CMK (cell line): Measurements from ENCODE around the gene IPCEF1.
"Not testable (repeated sequence)": the region's sequence is repeated elsewhere in the genome, so short reads cannot be mapped to it uniquely, and the experiment has no call there.

Experiments
- DNase-seq: peaks from one replicate; pipeline ENCODE4 v3.0.0-alpha.2; 2010; ENCODE audit warnings: low read depth

Gene IPCEF1

DNA sequence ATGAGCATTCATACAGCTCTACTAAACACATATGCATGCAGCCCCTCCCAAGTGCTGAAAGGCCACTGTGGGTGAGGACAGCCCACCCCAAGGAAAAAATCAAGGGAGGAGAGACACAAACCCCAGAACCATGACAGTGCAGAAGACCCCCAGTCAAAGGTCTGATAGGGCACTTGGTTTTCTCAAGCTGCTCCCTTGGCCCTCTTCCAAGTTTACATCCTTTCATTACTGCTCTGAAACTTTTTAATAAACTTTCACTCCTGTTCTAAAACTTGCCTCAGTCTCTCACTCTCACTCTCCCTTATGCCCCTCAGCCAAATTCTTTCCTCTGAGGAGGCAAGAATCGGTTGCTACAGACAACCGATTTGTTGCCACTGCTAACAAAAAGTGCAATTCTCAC lies 24.9 kb downstream of the IPCEF1 start:
- DNase-seq: no peak

DNA sequence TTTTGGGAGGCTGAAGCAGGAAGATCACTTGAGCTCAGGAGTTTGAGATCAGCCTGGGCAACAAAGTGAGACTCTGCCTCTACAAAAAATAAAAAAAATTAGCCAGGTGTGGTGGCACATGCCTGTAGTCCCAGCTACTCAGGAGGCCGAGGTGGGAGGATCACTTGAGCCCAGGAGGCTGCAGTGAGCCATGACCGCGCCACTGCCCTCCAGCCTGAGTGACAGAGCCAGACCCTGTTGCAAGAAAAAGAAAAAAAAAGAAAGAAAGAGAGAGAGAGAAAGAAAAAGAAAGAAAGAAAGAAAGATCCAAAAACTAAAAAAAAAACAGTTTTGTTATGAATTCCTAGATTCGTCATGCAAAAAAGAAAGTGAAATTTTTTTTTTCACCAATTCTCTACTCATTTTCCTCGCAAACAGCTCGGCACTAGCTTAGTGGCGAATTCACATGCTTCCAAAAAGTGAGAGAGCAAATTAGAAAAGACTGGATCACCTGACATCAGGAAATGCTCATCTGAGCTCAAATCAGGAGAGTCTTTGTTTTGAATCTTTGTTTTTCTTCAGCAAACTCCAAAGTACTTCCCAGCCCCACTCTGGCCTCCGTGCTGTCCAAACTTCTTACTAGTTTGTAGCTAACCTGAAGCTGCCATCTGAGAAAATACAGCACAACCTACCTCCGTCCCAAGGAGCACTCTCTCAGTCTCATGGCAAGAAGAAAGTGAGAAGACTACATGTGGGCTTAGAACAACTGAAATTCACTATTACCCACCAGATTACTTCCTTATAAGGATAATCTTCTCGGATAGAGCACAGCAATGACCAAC lies 27.0 kb downstream of the IPCEF1 start:
- no peak for DNase-seq

DNA sequence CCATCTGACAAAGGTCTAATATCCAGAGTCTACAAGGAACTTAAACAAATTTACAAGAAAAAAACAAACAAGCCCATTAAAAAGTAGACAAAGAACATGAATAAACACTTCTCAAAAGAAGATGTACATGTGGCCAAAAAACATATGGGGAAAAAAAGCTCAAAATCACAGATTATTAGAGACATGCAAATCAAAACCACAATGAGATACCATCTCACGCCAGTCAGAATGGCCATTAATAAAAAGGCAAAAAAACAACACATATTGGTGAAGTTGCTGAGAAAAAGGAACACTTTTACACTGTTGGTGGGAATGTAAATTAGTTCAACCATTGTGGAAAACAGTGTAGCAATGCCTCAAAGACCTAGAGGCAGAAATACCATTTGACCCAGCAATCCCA lies 29.3 kb downstream of the IPCEF1 start:
- DNase-seq: not testable (repeated sequence)

DNA sequence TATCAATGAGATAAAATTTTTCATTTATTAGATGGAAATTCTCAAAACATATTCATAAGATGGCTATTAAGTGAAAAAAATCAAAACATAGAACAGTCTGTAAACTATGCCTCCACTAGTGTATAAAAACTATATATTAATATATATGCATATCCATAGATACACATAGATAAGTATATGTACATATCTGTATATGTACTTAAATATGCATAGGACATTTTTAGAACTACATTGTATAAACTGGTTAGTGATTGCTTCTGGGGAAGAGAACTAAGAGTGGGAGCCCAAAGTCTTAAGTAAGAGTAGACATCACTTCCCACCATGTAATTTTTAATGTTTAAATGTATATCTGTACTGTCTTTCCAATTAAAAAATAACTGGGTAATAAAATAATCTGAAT lies 31.5 kb downstream of the IPCEF1 start:
- DNase-seq: no peak

DNA sequence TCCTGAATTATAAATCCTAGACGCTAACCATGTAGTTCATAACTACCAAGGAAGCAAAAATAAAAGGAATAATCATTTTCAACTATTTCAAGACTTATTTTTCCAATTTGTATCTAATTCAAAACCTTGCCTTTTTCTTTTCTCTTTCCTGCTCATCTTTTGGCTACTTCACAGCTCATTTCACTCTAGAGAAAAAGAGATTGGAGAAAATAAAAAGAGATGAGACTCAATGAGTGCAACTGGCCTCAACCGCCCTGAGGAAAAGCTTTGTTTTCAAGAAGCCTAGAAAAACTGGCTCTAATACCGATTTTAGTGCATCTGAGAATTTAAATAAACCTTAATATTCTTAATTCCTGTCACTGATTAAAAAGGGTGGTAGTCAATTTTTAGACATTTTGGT lies 36.4 kb downstream of the IPCEF1 start:
- DNase-seq: no peak

DNA sequence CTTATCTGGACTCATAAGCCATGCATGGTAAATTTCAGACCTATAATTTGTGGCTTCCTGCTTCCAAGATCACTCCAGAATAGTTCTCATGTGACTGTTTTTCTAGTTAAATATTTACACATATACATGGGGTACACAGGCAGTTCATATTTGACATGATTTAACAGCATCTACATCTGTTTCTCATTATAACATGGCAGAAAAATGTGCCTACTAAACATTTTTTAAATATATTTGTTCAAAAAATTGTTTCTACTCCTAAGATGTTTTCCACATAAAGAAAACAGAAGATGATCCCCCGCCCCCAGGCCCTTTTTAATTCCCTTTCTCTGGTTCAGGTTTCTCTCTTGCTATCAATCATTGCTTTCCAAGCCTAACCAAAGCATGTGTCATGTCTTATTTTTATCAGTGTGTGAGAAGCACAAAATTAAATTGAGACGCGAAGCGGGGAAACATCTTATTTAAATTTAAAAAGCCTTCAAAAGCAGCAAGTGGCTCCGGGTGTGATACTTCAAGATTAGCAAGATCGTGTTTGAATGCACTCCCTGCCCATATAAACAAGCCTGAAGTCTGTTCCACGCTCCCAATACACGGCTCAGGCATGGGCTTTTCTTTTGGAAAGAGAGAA lies 37.3 kb downstream of the IPCEF1 start:
- DNase-seq: no peak

DNA sequence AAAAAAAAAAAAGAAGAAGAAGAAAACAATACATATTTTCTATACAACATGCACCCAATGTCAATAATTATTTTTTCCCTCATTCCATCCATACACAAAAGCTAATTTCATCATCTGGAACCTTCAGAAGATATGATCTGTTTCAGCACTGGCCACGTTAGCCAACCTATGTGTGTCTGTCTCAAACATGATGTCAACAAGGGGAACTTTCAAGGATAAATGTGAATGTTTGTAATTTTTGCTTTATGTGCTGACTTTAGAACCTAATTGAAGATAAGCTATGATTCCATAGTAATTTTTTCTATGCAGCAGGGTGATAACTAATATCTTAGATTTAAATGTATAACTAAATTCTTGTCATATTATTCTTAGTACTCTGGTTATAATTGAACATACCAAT lies 37.9 kb downstream of the IPCEF1 start:
- no peak for DNase-seq

DNA sequence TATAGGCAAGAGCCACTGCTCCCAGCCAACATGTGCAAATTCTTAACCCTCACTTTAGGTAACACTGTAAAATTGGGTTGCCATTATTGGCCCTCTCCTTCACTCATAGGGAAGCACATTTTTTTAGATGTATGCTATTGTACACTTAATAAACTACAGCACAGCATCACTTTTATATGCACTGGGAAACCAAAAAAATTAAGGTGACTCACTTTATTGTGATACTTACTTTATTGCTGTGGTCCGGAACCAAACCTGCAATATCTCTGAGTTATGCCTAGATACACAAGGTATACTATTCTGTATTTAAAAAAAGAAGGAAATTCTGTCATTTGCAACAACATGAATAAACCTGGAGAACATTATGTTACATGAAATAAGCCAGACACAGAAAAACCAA lies 40.5 kb downstream of the IPCEF1 start:
- DNase-seq: no peak

DNA sequence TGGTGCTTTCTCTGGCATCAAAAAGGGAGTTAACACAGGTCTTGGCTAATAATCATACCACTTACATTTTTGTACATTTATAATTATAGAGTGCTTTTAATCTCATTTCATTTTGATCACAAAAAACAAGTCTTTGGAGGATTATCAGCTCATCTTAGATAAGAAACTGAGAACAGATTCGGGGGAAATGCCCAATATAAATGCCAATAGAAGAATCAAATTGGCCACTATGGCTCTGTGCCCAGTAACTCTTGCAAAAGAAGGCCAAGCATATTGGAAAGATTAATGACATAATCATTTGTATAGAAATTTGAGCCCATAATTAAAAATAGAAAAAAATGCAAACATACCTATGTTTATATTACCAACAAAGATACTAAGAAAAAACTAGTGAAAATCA lies 42.5 kb downstream of the IPCEF1 start:
- no peak for DNase-seq

DNA sequence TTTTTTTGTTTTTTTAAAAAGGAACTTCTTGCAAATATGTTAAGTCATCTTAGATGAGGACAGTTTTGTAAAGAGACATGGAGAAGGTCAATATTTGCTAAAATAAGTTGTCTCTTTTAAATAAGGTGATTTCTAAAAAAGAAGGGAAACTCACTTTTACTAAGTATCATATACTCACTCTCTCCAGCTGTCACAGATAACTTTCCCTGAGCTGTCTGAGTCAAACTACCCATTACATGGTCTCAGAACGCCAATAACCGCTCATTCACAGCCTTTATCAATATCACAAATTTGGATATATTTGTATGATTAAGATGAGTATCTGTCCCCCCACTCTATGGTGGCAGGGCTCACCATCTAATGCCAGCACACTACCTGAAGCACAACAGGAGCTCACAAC lies 47.6 kb downstream of the IPCEF1 start:
- DNase-seq: no peak

DNA sequence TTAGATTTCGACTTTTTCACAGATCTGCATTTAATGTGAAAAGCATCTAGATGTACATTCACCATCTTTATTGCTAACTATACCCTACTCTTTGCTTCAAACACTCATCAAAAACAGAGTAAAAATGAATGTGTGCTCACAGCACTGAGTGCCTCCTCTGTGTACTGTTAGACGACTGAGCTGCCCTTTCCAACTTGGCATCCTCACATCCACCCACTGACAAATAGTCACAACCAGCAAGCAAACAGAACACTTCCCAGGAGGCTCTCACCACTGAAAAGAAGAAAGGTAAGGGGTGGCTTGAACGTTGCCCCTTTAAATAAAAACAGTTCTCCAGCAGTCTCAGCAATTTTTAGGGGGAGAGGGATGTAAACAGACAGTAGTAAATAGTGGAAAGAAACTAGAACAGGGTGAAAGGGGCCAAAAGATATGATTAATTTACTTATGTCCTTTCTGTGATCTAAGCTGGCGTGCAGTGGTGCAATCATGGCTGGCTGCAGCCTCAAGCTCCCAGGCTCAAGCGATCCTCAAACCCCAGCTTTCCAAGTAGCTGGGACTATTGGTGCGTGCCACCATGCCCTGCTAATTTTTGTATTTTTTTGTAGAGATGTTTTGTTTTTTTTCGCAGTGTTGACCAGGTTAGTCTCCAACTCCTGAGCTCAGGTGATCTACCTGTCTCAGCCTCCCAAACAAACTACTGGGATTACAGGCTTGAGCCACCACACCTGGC lies 48.7 kb downstream of the IPCEF1 start:
- DNase-seq: no peak

DNA sequence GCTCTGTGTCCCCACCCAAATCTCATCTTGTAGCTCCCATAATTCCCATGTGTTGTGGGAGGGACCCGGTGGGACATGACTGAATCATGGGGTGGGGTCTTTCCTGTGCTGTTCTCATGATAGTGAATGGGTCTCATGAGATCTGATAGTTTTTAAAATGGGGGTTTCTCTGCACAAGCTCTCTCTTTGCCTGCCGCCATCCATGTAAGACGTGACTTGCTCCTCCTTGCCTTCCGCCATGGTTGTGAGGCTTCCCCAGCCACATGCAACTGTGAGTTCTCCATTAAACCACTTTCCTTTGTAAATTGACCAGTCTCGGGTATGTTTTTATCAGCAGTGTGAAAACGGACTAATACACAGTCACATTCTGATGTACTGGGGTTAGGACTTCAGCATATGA lies 49.5 kb downstream of the IPCEF1 start:
- DNase-seq: not testable (repeated sequence)

DNA sequence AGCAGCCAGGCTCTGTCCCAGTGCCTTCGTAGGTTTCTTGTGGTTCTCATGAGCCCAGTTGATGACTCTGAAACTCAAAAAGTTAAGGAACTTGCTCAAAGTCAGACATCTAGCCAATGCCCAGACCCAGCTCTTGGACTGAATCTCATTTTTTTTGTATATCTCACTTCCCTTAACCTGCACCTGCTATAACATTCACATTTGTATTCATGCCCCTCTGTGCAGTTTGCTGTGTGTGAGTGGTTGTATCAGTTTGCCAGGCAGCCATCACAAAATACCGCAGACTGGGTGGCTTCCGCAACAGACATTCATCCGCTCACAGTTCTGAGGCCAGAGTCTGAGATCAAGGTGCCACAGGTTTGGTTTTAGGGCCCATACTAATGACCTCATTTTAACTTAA lies 49.9 kb downstream of the IPCEF1 start:
- DNase-seq: no peak

DNA sequence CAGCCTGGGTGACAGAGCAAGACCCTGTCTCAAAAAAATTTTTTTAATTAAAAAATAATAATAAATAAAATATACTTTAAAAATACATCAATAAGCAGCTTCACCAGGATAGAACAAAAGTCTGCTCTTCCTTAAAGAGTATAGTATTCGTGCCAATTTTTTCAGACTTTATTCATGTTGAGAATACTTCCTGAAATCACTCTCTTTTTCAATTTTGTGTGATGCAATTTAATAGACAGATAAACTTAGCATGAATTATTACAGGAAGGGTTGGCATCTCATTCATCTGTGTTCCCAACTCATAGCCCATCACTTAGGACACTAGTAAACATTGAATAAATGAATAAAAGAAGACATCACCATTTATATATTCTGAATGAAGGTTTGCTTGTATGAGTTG lies 52.4 kb downstream of the IPCEF1 start:
- no peak for DNase-seq

DNA sequence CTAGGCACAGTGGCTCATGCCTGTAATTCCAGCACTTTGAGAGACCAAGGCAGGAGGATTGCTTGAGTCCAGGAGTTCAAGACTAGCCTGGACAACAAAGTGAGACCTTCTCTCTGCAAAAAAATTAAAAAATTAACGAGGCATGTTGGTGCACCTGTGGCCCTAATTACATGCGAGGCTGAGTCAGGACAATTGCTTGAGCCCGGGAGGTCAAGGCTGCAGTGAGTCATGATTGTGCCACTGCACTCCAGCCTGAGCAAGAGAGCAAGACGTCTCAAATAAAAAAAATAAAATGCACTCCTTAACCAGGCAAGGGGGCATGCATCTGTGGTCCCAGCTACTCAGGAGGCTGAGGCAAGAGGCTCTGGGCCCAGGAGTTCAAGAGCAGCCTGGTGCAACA lies 53.0 kb downstream of the IPCEF1 start:
- DNase-seq: not testable (repeated sequence)

DNA sequence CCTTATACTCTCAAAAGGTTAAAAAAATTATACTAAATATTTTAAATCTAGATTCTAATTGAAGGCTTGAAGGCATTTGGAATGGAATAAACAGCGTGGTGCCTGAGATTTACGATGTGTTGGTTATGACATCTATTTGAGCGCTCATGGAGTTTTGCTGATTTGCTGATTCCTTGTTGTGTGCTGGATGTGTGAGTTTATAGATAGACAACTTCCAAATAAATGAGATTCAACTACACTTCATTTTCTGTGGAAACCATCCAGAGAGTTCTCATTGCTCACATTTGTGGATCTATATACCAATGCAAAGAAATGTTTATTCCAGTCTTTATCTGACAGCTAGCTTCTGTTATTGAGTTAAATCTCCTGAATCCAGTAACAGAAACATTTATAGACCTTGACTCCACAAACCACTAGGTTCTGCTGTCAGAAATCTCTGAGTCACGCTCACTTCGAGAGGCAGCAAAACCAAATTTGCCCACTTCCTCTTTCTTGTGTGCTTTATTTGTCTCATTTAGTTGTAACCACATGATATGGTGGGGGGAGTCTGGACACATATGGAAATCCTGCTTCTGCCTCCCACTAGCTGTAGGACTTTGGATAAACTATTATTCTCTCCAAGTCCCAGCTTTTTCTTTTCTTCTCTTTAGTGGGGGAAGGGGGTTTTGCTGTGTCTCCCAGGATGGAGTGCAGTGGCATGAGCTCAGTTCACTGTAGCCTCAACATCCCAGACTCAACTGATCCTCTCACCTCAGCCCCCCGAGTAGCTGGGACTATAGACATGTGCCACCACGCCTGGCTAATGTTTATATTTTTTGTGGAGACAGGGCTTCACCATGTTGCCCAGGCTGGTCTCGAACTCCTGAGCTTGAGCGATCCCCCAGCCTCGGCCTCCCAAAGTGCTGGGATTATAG lies 54.5 kb downstream of the IPCEF1 start:
- DNase-seq: no peak

DNA sequence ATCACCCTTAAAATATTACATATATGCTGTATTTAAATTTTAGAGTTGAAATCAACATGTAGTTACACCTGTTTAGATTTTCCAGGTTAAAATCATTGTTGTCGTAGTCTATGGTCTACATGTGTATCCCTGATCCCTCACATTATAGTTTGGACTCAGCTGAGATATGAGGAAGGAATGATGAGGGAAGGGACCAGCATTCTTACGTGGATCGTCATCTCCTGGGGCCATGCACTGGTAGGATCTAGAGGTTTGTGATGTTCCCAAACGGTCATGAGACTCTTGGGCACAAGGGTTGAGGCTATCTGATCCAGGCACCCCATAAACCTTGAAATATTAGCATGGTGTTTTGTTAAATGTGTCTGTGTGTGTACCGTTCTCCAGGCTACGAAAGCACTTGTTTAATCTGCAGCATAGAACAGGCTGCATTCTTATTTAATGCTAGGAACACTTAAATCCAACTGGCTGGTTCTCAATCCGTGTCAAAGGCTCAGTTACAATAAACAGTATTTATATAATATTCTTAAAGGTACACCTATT lies 55.4 kb downstream of the IPCEF1 start:
- DNase-seq: no peak

DNA sequence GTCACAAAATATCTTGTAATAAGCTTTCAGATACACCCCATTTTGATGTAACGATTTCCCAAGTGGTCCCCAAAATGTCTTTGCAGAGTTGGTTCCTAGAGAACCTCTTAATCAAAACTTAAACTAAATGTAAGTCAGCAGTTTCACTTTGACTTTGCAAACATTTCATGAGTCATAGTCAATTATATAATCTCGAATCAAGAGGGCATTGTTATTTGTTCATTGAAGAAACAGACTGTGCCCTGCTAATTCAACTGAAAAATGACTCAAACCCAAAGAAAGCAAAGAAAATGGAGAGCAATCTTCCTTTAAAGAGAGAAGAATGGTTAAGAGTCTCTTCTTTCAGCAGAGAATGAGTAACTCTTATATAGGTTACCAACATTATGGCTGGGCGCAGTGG lies 58.3 kb downstream of the IPCEF1 start:
- no peak for DNase-seq

DNA sequence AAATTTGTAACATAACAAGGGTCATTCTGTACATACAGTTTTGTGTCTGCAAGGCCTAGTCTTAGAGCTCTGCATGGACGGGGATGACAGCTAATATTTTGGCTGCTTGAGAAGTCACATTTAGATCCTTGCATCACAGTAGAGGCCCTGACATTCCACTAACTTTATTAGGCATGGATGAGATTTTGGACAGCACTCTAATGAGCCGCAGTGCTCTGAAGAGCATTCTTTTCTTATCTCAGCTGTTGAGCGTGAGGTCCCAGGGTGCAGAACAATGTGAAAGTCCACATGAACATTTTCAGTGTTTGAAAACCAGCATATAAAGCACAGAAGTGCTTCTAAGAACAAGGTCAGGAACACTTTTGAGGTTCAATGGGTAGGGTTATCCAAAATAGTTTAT lies 58.9 kb downstream of the IPCEF1 start:
- DNase-seq: no peak

DNA sequence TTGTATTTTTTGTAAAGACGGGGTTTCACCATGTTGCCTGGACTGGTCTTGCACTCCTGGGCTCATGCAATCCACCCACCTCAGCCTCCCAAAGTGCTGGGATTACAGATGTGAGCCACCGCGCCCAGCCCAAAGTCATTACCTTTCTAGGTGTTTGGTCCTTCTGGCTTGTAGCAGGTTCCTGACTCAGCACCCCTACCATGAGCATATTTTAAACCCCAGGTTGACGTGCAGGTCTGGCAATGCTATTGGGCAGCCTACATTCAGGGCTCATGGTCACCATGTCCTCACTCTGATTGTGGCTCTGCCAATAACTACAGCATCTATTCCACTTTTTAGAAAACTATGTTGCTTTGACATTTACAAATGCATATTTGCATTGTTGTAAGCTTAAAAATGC lies 59.4 kb downstream of the IPCEF1 start:
- no peak for DNase-seq

DNA sequence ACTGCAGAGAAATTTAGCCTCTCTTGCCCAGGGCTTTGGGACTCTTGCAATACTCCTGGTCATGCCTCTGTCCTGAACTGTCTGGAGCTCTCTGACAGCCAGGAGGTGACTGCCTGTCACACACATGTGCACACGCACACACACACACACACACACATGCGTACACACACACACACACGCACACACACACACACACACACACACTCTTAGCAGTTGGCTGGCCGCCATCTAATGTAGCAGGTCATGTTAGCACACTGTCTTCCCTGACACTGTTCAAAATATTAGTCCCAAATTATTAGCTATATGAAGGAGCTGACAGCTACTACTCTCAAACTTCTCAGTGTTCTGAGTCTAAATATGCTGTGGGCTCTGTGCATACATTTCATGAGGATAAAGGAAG lies 60.9 kb downstream of the IPCEF1 start:
- no peak for DNase-seq
